SKM-1 (cell line): Measurements from ENCODE around the gene RETREG3.
"Not testable (repeated sequence)": the region's sequence is repeated elsewhere in the genome, so short reads cannot be mapped to it uniquely, and the experiment has no call there.

Experiments used
- DNase-seq: peaks from one replicate; lab custom pipeline; 2025; ENCODE audit not compliant: unreplicated experiment; lab: John Stamatoyannopoulos, UW

RETREG3 gene

DNA sequence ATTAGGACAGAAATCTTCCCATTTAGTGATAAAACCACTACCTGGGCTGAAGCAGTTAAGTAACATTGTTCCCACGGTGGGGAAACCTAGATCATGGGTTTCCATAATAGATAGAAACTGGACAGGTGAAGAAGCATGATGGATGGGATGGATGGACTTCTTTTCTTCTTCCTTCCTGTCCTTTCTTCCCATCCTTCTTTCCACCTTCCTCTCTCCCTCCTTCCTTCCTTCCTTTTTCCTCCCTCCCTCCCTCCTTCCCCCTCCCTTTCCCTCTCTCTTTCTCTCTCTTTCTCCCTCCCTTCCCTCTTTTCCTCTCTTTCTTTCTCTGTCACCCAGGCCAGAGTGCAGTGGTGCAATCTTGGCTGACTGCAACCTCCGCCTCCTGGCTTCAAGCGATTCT, 34.7 kb downstream of the RETREG3 start:
- DNase-seq, result no peak

DNA sequence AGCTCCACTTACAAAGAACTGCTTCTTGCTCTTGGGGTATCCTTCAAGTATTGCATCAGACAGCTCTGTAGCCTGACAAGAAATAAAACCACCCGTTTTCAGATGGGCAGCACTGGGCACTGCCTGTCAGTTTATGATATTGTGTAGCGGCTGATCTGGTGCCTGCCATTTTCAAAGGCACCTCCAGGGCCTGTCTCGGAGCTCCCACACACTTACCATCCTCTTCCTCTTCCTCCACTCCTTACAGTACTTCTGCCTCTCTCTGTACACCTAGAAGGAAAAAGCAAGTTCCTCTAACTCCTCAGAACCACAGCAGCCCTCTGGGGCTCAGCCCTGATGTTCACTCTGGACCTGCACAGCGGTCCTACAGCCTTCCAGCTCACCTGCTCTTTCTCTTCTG, 36.1 kb downstream of the RETREG3 start:
- no peak for DNase-seq

DNA sequence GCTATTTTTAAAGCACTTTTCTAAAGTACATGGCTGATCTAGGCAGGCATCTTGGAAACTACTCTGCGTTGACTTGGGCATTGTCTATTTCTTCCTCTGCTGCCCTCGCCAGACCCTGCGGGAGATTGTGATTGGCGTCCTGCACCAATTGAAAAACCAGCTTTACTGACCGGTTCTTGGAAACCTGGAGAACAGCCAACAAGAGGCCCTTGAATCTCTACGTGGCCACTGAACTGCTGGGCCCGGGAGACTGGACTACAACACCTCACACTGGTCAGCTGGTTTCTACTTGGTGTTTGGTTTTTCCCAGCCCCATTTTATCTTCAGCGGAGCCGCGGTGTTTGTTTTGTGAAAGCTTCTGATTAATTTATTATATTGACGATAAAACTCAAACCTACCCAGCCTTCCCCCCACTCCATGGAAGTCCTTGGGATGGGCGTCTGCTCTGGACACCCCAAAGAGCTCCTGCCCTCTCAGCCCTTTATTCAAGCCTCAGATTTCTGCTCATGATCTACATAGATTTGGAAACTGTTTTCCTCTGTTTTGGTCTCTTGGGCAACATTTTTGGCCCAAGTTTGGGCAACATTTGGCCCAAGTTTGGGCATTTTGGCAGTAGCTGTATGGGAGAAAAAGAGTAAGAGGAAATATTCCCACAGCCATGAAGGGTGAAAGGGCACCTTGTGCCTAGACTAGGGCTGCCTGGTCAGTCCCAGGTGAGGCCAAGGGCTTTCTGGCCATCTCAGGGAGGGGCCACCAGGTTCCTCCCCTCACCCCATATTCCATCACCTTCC, 37.5 kb downstream of the RETREG3 start:
- DNase-seq, result no peak

DNA sequence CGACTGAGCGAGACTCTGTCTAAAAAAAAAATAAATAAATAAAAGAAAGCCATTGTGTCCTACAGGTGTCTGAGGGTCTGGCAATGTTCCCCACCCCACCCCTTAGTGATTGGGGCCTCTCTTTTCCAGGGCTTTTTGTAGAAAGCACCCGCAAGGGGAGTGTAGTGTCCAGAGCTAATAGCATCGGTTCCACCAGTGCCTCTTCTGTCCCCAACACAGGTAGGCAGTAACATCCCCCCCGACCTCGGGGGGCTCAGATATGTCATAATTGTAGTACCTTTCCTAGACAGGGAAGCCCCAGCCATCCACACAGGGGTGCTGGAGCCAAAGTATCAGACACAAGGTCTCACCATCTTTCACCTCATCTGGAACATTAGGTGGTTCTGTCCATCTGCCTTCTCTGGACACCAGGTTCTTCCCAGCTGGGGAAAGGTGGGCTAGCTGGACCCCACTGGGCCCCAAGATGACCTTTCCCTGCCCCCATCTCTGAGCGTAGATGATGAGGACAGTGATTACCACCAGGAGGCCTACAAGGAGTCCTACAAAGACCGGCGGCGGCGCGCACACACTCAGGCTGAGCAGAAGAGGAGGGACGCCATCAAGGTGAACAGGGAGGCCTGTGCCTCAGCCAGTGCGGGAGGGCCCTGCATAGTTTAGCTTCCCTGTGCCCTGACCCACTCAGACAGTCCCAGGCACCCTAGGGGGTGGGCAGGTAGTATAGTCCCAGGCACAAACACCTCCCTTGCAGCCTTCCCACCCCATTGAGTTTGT, 40.6 kb downstream of the RETREG3 start:
- DNase-seq, result no peak

DNA sequence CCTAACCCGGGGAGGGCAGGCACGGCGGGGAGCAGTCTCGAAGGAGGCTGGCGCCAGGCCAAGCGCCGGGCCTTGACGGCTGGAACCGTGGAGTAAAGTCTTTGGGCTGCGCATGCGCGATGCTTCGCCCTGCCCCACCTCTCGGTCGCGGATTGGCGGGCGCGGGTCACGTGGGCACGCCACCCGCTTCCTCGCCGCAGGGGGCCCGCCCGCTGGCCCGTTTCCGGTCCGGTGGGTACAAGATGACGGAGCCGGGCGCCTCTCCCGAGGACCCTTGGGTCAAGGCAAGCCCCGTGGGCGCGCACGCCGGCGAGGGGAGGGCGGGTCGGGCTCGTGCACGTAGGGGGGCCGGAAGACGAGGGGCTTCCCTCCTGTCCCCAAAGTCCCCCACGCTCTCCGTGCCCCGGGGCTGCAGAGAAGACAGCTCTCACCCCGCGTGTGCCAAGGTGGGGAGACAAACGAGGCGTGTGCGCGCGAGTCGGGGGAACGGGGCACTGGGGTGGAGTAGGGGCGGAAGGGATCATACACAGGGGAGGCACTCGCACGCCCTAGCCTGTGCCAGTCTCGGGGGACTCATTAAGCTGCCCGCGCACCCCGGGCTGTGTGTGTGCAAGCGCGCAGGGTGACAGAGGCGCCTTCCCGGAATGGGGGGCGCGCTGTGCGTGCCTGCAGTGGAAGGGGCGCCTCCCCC, 42.1 kb downstream of the RETREG3 start, which contains the start of gene MLX:
Gene MLX, plus strand, starts transcription at position 218 of the 691 bp plus-strand sequence. Its CDS starts 25 bp downstream, at position 243.
- peak; percentile 78 for DNase-seq

DNA sequence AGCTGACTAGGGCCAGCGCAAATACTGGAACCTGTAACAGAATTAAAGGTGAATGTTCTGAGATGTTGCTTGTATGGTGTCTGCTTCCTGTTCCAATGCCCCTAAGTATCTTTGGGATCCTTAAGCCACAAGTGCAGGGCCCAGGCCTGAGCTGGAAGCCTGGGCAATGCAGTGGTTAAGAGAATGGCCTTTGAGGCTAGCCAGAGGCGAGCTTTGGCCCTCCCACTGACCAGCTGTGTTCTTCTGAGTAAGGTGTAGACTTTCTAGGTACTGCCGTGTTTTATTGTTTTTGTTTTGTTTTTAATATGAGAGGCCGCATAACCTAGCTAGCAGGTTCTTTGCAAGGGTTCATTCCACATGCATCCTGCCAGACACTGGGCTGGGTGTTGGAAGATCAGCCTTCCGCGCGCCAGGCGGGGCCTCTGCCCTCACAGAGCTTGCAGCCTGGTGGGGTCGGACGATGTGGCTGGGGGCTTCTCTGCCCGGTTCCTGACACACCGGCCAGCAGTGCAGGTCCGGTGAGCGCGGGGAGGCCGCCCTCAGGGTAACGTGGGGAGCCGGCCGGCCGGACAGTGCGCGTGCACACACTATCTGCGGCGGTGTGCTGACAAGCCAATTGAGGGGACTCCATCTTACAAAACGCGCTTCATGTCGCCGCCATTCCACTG, 42.8 kb downstream of the RETREG3 start:
- DNase-seq, result no peak

DNA sequence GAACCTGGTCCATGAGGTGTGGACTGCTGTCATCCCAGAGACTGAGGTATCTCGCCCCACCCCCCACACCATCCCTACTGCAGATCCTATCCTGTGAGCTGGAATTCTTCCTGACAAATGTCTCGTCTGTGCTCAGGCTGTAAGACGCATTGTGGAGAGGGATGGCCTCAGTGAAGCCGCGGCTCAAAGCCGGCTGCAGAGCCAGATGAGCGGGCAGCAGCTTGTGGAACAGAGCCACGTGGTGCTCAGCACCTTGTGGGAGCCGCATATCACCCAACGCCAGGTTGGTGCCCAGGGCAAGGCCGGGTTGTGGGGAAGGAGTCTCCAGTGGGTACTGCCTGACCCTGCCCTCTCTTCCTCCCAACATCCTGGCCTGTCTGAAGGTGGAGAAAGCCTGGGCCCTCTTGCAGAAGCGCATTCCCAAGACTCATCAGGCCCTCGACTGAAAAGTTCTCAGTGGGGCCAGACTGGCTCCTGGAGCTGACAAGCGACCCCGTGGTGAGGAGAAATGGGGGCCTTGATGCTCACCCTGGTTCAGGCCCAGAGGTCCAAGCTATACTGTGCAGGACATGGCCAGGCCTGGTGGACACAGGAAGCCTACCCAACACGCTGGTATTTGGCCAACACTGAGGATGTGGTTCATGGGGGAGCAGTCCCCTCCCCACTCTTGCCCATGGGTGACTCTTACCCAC, 43.5 kb downstream of the RETREG3 start:
- DNase-seq, result no peak

DNA sequence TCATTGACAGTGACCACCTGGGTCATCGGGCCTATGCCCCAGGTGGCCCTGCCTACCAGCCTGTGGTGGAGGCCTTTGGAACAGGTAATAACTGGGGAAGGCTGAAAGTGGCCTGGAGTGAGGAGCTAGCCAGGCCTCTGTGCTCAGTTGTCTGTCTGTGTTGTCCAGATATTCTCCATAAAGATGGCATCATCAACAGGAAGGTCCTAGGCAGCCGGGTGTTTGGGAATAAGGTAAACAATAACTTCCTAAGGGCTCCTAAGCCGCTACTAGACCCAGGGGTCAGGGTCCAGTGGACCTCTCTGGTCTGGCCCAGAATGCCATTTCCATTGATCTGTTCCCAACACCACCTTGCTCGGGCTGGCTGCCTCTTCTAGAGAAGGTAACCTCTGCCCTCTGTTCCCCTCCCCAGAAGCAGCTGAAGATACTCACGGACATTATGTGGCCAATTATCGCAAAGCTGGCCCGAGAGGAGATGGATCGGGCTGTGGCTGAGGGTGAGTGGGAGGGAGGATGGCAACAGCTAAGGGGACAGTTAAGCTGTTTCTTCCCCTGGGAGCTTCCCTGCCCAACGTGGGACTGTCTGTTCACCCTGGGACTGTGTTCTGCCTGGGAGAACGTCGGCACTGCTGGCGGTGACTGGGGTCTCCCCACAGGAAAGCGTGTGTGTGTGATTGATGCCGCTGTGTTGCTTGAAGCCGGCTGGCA, 44.2 kb downstream of the RETREG3 start:
- DNase-seq, result no peak

DNA sequence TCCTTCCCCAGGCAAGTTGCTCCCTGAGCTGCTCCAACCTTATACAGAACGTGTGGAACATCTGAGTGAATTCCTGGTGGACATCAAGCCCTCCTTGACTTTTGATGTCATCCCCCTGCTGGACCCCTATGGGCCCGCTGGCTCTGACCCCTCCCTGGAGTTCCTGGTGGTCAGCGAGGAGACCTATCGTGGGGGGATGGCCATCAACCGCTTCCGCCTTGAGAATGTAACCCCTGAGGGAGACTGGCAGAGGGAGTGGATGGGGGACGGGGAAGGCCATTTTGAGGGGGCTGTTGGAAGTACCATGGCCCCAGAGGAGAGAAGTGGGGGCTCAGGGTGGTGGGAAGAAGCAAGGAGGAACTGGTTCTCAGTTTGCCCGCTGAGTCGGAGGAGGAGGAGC, 45.2 kb downstream of the RETREG3 start:
- no peak for DNase-seq

DNA sequence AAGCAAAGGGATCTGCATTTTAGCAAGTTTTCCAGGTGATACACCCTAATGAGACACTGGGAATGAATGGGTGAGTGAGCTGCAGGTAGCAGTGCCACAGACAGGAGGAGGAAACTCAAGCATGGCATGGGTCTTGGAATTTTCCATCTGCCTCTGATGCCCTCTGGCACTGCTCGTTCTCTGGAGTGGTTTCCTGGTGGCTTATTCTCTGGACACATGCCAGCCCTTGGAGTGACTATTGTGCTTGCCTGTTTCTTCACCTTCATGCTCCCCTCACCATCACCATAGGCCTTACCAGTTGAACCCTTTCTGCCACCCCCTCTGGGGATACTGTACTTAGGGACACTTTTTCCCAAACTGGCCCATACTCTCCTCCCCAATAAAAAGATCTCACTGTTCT, 45.6 kb downstream of the RETREG3 start:
- DNase-seq, result no peak

DNA sequence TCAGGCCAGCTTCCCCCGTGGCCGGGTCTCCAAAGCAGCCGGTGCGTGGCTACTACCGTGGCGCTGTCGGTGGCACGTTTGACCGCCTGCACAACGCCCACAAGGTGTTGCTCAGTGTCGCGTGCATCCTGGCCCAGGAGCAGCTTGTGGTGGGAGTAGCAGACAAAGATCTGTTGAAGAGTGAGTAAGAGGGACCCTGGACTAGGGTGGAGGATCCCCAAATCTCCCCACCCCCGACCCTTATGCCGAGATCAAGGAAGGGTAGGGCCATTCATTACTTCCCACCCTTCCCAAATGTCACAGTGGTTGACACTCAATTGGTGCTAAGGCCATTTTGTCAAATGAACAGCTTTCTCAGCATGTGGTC, 46.0 kb downstream of the RETREG3 start:
- no peak for DNase-seq

DNA sequence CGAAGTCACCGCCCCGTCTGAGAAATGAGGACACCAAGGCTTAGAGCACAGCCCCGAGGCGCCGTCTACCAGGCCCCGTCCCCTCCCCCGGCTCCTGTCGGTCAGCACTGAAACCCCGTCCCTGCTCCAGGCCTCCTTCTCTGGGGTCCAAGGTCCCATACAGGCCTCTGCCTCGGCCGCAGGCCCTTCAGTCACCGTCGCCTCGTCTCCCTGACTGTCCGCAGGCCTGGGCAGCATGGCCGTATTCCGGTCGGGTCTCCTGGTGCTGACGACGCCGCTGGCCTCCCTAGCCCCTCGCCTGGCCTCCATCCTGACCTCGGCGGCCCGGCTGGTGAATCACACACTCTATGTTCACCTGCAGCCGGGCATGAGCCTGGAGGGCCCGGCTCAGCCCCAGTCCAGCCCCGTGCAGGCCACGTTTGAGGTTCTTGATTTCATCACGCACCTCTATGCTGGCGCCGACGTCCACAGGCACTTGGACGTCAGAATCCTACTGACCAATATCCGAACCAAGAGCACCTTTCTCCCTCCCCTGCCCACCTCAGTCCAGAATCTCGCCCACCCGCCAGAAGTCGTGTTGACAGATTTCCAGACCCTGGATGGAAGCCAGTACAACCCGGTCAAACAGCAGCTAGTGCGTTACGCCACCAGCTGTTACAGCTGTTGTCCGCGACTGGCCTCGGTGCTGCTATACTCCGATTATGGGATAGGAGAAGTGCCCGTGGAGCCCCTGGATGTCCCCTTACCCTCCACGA, 46.6 kb downstream of the RETREG3 start:
- DNase-seq, result no peak

DNA sequence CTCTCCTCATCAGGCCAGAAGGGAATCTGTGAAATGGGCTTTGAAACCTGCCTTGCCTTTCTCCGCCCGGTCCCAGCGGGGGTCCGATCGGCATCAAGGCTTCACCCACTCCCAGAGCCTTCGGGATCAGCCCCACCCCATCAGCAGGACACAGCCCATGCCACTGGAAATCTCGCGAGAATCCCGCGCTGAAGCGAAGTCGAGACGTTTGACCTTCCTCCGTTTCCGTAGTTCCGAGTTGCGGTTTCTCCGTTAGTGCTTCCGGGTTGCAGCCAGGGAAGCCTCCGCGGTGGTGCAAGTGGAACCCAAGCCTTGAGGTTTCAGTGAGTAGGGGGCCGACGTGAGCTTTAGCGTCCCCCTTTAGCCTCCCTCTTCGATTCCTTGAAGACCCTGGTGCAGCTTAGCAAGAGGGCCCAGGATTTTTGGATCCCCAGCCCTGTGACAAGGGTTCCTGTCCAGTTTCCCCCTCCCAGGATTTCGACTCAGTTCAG, 47.2 kb downstream of the RETREG3 start, which contains the start of gene COASY:
Gene COASY, plus strand, starts transcription at position 252 of the 491 bp plus-strand sequence. CDS start 475 bp downstream, outside the sequence.
- DNase-seq, result peak; percentile 97

DNA sequence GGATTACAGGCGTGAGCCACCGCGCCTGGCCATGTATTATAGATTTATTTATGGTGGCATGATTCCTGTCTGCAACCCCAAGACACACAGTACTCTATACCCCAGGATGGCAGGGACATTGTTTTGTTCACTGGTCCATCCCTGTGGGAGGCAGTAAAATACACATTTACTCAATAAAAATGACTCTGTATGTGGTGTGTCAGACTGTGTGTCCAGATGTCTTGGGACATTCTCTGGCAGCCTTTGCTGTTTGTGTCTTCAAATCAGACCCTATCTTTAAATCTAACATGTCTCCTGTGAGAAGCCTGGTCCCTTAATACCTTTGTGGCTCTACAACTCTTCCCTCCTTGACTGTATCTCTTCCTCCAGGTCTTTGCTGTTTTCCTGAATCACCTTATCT, 48.9 kb downstream of the RETREG3 start:
- no peak for DNase-seq

DNA sequence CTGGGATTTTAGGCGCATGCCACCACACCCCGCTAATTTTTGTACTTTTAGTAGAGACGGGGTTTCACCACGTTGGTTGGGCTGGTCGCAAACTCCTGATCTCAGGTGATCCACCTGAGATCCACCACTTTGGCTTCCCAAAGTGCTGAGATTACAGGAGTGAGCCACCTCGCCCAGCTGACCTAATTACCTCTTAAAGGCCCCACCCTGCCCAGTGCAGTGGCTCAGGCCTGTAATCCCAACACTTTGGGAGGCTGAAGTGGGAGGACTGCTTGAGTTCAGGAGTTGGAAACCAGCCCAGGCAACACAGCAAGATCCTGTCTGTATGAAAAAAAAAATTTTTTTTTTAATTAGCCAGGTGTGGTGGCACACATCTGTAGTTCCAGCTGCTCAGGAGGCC, 50.1 kb downstream of the RETREG3 start:
- no peak for DNase-seq

DNA sequence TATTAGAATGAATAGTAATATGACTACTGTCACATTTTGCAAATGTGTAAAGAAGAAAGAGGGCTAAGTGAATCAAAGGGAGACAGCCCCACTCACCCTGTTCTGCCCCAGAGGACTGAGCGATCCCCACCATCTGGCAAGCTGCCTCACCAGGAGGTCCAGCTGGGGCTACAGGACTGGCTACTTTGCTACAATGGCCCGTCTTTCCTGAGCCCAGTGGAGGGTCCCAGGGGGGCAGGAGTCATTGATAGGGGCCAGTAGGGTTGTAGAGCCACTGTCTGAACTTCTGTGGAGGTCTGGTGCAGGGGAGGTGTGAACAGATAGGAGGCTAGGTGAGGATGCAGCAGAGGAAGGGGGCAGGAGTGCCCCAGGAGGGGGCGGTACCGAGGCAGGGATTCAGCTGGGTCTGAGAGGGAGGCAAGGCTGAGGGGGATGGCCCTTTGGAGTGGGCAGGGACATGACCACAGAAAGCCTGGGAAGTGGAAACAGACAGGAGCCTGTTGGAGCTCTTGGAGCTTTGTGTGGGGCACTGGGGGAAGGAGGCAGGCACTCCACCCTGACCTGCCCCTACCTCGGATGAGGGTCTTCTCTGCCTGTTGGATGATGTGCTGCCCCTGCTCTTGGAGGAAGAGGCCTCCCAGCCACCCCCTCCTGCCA, 53.1 kb downstream of the RETREG3 start:
- DNase-seq, result not testable (repeated sequence)

DNA sequence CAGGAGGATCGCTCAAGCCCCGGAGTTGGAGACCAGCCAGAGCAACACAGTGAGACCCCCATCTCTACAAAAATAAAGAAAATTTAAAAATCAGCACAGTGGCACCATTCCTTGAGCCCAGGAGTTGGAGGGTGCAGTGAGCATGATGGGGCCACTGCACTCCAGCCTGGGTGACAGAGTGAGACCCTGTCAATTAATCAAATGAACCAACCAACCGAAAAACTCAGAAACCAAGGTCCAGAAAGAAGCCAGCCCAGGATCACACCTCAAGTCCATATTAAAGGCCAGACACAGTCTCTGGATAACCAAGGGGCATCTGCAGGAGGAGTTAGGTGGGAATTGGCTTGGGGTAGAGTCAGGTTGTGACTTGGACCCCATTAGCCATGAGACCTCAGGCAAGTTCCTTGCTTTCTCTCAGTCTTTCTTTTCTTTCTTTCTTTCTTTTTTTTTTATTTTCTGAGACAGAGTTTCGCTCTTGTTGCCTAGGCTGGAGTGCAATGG, 54.0 kb downstream of the RETREG3 start:
- no peak for DNase-seq
